ENCODE measurements around the gene CDC34.

Gene CDC34

GRCh38 chr19:530134-531008 is 1.2 kb upstream of the CDC34 start:
- no peak for TF ChIP-seq POLR2AphosphoS5 (IDR thresholded peaks at IDR 0.05; ENCODE audit: low read depth, low read length)
- no peak for TF ChIP-seq TAF1 (IDR thresholded peaks at IDR 0.05; ENCODE audit: borderline replicate concordance, low read depth, low read length)
- no peak for TF ChIP-seq POLR2A (IDR thresholded peaks at IDR 0.05; ENCODE audit: low read depth, low read length)
- DNase-seq (ENCODE audit: insufficient read length) (no peak), FAIRE-seq (no peak)

- DNase-seq (ENCODE audit: insufficient read length) = peak; percentile 99
- TF ChIP-seq POLR2AphosphoS5 (IDR thresholded peaks at IDR 0.05; ENCODE audit: low read depth, low read length) = no peak
- no peak for TF ChIP-seq TAF1 (IDR thresholded peaks at IDR 0.05; ENCODE audit: borderline replicate concordance, low read depth, low read length)
- no peak for TF ChIP-seq POLR2A (IDR thresholded peaks at IDR 0.05; ENCODE audit: low read depth, low read length)
- FAIRE-seq = peak; percentile 99
Observed at GRCh38 chr19:531009-531752, 379 bp upstream of the CDC34 start.

GRCh38 chr19:532561-533363 is 1.2 kb downstream of the CDC34 start:
- TF ChIP-seq TAF1 (IDR thresholded peaks at IDR 0.05; ENCODE audit: borderline replicate concordance, low read depth, low read length) = no peak
- TF ChIP-seq POLR2AphosphoS5 (IDR thresholded peaks at IDR 0.05; ENCODE audit: low read depth, low read length) = no peak
- TF ChIP-seq POLR2A (IDR thresholded peaks at IDR 0.05; ENCODE audit: low read depth, low read length) = no peak
- DNase-seq (ENCODE audit: insufficient read length) (no peak), FAIRE-seq (peak; percentile 65)

DNA sequence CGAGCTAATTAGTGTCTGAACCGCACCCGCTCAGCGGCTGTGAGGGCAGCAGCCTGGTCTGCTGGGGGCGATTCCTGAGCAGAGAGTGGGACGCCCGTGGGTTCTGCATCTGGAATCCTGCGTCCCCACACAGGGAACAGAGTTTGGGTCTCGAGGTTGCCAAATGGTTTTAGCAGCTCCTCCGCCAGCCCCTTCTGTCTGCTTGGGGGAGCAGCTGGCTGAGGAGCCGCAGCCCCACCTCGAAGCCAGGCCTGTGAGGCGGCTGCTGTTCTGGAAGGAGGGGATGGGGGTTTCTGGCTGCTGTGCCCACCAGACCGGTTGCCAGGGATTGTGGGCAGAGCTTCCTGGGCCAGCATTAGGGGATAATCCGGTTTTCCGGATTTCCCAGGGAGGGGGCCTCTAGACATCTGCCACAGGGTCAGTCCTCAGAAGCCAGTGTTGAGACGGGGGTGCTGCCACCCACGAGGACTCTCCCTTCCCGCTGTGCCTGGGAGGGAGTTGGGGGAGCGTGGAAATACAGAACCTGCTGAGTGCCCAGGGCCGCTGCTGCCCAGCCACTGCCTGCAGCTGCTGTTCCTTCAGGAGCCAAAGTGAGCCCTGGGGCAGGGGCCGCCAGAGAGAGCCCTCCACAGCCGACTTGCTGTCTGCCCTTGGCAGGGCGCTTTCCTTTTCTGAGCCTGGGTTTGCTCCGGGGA is 2.0 kb downstream of the CDC34 start:
- FAIRE-seq (no peak), DNase-seq (ENCODE audit: insufficient read length) (no peak)
- TF ChIP-seq POLR2AphosphoS5 (IDR thresholded peaks at IDR 0.05; ENCODE audit: low read depth, low read length) (no peak), POLR2A (IDR thresholded peaks at IDR 0.05; ENCODE audit: low read depth, low read length) (no peak), TAF1 (IDR thresholded peaks at IDR 0.05; ENCODE audit: borderline replicate concordance, low read depth, low read length) (no peak)

DNA sequence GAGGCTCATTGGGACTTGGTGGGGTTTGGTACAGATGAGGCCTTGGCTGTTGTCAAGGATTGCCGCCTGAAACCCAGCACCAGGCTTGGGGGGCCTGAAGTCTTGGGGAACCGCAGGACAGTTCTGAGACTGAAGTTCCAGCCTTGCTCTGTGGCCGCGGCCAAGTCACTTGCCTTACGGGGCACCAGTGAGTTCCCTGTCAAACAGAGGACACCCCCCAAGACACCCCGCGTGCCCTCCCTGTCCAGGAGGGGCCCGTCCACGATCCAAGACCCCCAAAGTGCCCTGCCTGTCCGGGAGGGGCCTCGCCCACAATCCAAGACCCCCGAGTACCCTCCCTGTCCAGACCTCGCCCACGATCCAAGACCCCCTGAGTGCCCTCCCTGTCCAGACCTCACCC is 2.5 kb downstream of the CDC34 start:
- no peak for FAIRE-seq
- DNase-seq (ENCODE audit: insufficient read length) = no peak

GRCh38 chr19:535017-535835 is 3.7 kb downstream of the CDC34 start:
- no peak for TF ChIP-seq POLR2AphosphoS5 (IDR thresholded peaks at IDR 0.05; ENCODE audit: low read depth, low read length)
- no peak for TF ChIP-seq TAF1 (IDR thresholded peaks at IDR 0.05; ENCODE audit: borderline replicate concordance, low read depth, low read length)
- no peak for TF ChIP-seq POLR2A (IDR thresholded peaks at IDR 0.05; ENCODE audit: low read depth, low read length)
- DNase-seq (ENCODE audit: insufficient read length) (no peak), FAIRE-seq (no peak)

More for the DNA sequence above, 2.5 kb downstream of the CDC34 start:
- no peak for TF ChIP-seq POLR2A (IDR thresholded peaks at IDR 0.05; ENCODE audit: low read depth, low read length)
- TF ChIP-seq TAF1 (IDR thresholded peaks at IDR 0.05; ENCODE audit: borderline replicate concordance, low read depth, low read length) = no peak
- TF ChIP-seq POLR2AphosphoS5 (IDR thresholded peaks at IDR 0.05; ENCODE audit: low read depth, low read length) = no peak

DNA sequence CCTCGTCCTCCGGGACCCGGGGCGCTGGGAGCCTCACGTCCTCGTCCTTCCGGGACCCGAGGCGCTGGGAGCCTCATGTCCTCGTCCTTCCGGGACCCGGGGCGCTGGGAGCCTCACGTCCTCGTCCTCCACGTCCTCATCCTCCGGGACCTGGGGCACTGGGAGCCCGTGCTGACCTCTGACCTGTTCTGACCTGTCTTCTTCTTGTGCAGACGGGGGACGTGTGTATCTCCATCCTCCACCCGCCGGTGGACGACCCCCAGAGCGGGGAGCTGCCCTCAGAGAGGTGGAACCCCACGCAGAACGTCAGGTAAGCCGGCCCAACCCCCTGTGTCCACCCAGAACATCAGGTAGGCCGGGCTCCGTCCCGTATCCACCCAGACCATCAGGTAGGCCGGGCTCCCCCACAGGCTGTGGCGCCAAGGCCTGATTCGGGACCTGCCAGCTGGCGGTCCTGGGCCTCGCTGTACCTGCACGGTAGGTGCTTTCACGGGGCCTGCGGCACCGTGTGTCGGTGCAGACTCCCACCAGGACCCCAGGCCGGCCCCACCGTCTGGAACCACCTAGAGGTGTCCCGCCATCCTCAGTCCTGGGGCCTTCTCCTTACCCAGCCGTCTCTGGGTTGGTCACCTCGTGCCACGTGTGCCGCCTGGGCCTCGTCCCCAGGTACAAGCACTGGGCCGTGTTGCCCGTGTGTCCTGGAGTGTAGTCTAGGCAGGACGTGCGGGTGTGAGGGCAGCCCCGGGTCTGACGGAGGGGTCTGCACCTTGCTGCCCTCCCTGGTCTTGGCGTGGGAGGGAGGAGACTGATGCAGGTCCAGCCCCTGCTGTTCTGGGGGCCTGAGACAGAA is 4.7 kb downstream of the CDC34 start:
- DNase-seq (ENCODE audit: insufficient read length) = no peak
- TF ChIP-seq POLR2A (IDR thresholded peaks at IDR 0.05; ENCODE audit: low read depth, low read length) (no peak), TAF1 (IDR thresholded peaks at IDR 0.05; ENCODE audit: borderline replicate concordance, low read depth, low read length) (no peak), POLR2AphosphoS5 (IDR thresholded peaks at IDR 0.05; ENCODE audit: low read depth, low read length) (no peak)
- FAIRE-seq = no peak

DNA sequence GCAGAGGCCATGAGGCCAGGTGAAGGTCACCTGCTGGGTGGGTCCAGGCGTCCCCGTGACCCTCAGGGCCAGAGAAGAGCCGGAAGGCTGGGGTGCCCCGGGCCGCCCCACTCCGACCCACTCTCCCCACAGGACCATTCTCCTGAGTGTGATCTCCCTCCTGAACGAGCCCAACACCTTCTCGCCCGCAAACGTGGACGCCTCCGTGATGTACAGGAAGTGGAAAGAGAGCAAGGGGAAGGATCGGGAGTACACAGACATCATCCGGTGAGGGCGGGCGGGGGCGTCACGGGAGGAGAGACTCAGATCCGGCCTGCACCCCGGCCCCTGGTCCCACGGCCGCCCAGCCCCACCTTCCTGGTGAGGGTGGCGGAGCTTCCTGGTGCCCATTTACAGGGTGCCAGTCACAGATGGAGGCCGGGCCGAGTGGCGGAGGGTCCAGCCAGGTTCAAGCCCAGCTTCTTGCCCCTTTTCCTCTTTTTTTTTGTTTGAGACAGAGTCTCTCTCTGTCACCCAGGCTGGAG is 5.4 kb downstream of the CDC34 start:
- FAIRE-seq (no peak), DNase-seq (ENCODE audit: insufficient read length) (no peak)
- TF ChIP-seq TAF1 (IDR thresholded peaks at IDR 0.05; ENCODE audit: borderline replicate concordance, low read depth, low read length) (no peak), POLR2AphosphoS5 (IDR thresholded peaks at IDR 0.05; ENCODE audit: low read depth, low read length) (no peak), POLR2A (IDR thresholded peaks at IDR 0.05; ENCODE audit: low read depth, low read length) (no peak)

Data from GM12892 (cell line).